Measurements from ENCODE around the gene KCNC1. TPM values are rescaled to one million over a fixed set of nuclear protein-coding genes. Genes with fewer than 3 reads are reported as not detected.

KCNC1 gene
- total and polyA plus RNA-seq, 2 donors (not counting 1 experiment from before 2014, with no cell fraction given): under 0.01 TPM; not detected in 1

- H3K4me1 ChIP-seq (ENCODE audit: control insufficient read depth, extremely low read depth, insufficient read depth, low read length): no peaks in the 10 kb centered on the region
- H3K4me2 ChIP-seq (ENCODE audit: extremely low read depth, insufficient read depth, low read length): no peak overlapping the region
- H3K79me2 ChIP-seq (ENCODE audit: control insufficient read depth, insufficient read depth, low read length): no peaks in the 10 kb centered on the region
- TF ChIP-seq EZH2 (IDR thresholded peaks at IDR 0.05; ENCODE audit: low read length, missing control alignments): no peak
- TF ChIP-seq, protein P1, sequence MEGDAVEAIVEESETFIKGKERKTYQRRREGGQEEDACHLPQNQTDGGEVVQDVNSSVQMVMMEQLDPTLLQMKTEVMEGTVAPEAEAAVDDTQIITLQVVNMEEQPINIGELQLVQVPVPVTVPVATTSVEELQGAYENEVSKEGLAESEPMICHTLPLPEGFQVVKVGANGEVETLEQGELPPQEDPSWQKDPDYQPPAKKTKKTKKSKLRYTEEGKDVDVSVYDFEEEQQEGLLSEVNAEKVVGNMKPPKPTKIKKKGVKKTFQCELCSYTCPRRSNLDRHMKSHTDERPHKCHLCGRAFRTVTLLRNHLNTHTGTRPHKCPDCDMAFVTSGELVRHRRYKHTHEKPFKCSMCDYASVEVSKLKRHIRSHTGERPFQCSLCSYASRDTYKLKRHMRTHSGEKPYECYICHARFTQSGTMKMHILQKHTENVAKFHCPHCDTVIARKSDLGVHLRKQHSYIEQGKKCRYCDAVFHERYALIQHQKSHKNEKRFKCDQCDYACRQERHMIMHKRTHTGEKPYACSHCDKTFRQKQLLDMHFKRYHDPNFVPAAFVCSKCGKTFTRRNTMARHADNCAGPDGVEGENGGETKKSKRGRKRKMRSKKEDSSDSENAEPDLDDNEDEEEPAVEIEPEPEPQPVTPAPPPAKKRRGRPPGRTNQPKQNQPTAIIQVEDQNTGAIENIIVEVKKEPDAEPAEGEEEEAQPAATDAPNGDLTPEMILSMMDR (conservative IDR thresholded peaks at IDR 0.05 in 1 of 2, IDR thresholded peaks at IDR 0.05 in 1 of 2; ENCODE audit: low read depth in 1 of 2, low read length in 2 of 2): no peak
- no peaks in the 10 kb centered on the region for H3K9me3 ChIP-seq (ENCODE audit: control insufficient read depth, insufficient read depth, low read depth, low read length)
- no peak overlapping the region for H3K27ac ChIP-seq (ENCODE audit: insufficient read depth, low read length)
- H4K20me1 ChIP-seq (ENCODE audit: control insufficient read depth, extremely low read depth, insufficient read depth, low read length): no peaks in the 10 kb centered on the region
- no peaks in the 10 kb centered on the region for H3K36me3 ChIP-seq (ENCODE audit: control insufficient read depth, insufficient read depth, low read length)
- no peak overlapping the region for H3K4me3 ChIP-seq (replicated peaks in 1 of 4; ENCODE audit: control extremely low read depth in 1 of 4, insufficient read depth in 1 of 4, low read depth in 3 of 4, low read length in 4 of 4)
- DNase-seq (ENCODE audit: low read depth in 2 of 2): no peak
- no peak overlapping the region for H3K9ac ChIP-seq (ENCODE audit: insufficient read depth, low read length)
- peaks cover 25% of the 10 kb centered on the region for H3K27me3 ChIP-seq (ENCODE audit: control insufficient read depth, insufficient read depth, low read length)
- no peak overlapping the region for H2AFZ ChIP-seq (ENCODE audit: low read length)
These were observed 43.0 kb upstream of the KCNC1 start for GRCh38 chr11:17691550-17691949.

DNA sequence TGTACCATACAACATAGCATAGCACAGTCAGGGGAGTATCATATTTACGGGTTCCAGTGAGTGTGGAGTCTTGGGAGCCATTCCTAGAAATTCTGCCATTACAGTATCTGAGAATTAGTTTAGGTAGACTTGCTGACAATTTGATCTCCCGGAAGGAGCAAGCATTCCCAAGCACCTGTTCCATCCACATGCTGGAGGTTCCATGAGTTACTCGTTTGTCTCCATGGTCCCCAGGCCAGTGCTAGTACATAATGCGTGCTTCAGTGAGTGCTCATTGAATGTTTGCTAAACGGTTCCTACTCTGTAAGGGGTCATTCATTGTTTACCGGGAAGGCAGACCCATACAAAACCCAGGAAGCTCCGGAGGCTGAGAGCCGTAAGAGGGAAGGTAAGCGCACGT lies 42.6 kb upstream of the KCNC1 start:
- H3K4me1 ChIP-seq (ENCODE audit: control insufficient read depth, extremely low read depth, insufficient read depth, low read length): no peaks in the 10 kb centered on the region
- H3K27ac ChIP-seq (ENCODE audit: insufficient read depth, low read length): no peak overlapping the region
- no peak overlapping the region for H3K9ac ChIP-seq (ENCODE audit: insufficient read depth, low read length)
- no peaks in the 10 kb centered on the region for H3K36me3 ChIP-seq (ENCODE audit: control insufficient read depth, insufficient read depth, low read length)
- H3K4me2 ChIP-seq (ENCODE audit: extremely low read depth, insufficient read depth, low read length): no peak overlapping the region
- TF ChIP-seq EZH2 (IDR thresholded peaks at IDR 0.05; ENCODE audit: low read length, missing control alignments): no peak
- TF ChIP-seq, protein P1 (conservative IDR thresholded peaks at IDR 0.05 in 1 of 2, IDR thresholded peaks at IDR 0.05 in 1 of 2; ENCODE audit: low read depth in 1 of 2, low read length in 2 of 2): no peak
- no peak overlapping the region for H2AFZ ChIP-seq (ENCODE audit: low read length)
- no peaks in the 10 kb centered on the region for H4K20me1 ChIP-seq (ENCODE audit: control insufficient read depth, extremely low read depth, insufficient read depth, low read length)
- no peak for DNase-seq (ENCODE audit: low read depth in 2 of 2)
- peaks cover 29% of the 10 kb centered on the region for H3K27me3 ChIP-seq (ENCODE audit: control insufficient read depth, insufficient read depth, low read length)
- H3K79me2 ChIP-seq (ENCODE audit: control insufficient read depth, insufficient read depth, low read length): no peaks in the 10 kb centered on the region
- no peak overlapping the region for H3K4me3 ChIP-seq (replicated peaks in 1 of 4; ENCODE audit: control extremely low read depth in 1 of 4, insufficient read depth in 1 of 4, low read depth in 3 of 4, low read length in 4 of 4)
- no peaks in the 10 kb centered on the region for H3K9me3 ChIP-seq (ENCODE audit: control insufficient read depth, insufficient read depth, low read depth, low read length)

DNA sequence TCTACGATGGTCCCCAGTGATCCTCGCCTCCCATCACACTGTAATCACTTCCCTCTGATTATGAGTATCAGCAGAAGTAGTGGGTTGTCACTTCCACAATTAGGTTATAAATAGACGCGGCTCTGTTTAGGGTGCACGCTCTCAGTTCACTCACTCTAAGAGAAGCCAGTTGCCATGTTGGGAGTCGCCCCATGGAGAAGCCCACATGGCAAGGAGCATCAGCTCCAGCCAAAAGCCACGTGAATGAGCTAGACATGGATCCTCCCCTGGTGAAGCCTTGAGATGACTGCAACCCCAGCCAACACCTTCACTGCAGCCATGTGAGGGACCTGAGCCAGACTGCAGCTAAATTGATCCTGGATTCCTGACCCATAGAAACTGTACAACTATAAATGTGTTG lies 41.6 kb upstream of the KCNC1 start:
- no peak for DNase-seq (ENCODE audit: low read depth in 2 of 2)
- Histone ChIP-seq H3K9ac (ENCODE audit: insufficient read depth, low read length) (no peak overlapping the region), H3K4me2 (ENCODE audit: extremely low read depth, insufficient read depth, low read length) (no peak overlapping the region), H2AFZ (ENCODE audit: low read length) (no peak overlapping the region), H3K4me3 (replicated peaks in 1 of 4; ENCODE audit: control extremely low read depth in 1 of 4, insufficient read depth in 1 of 4, low read depth in 3 of 4, low read length in 4 of 4) (no peak overlapping the region), H4K20me1 (ENCODE audit: control insufficient read depth, extremely low read depth, insufficient read depth, low read length) (no peaks in the 10 kb centered on the region), H3K9me3 (ENCODE audit: control insufficient read depth, insufficient read depth, low read depth, low read length) (no peaks in the 10 kb centered on the region), H3K79me2 (ENCODE audit: control insufficient read depth, insufficient read depth, low read length) (no peaks in the 10 kb centered on the region), H3K27me3 (ENCODE audit: control insufficient read depth, insufficient read depth, low read length) (peaks cover 31% of the 10 kb centered on the region), H3K36me3 (ENCODE audit: control insufficient read depth, insufficient read depth, low read length) (no peaks in the 10 kb centered on the region), H3K27ac (ENCODE audit: insufficient read depth, low read length) (no peak overlapping the region), H3K4me1 (ENCODE audit: control insufficient read depth, extremely low read depth, insufficient read depth, low read length) (no peaks in the 10 kb centered on the region)
- TF ChIP-seq EZH2 (IDR thresholded peaks at IDR 0.05; ENCODE audit: low read length, missing control alignments): no peak
- TF ChIP-seq, protein P1 (conservative IDR thresholded peaks at IDR 0.05 in 1 of 2, IDR thresholded peaks at IDR 0.05 in 1 of 2; ENCODE audit: low read depth in 1 of 2, low read length in 2 of 2): no peak
